DOHH2 (cell line): ENCODE results near the gene ABCA4.

Experiments used
- EZH2phosphoT487 ChIP-seq: fragments of 200-600 bp; sonication (generic); IDR thresholded peaks from 2 replicates; pipeline ENCODE4 v1.6.1; 2017; ENCODE audit warnings: borderline replicate concordance, mild to moderate bottlenecking, antibody characterized with exemption, low read length, moderate library complexity, mixed read lengths
- TF ChIP-seq, protein P1 (sequence below): fragments of 200-600 bp; sonication (generic); IDR thresholded peaks from one replicate; pipeline ENCODE4 v1.5.1; 2014; ENCODE audit warnings: antibody characterized with exemption, mild to moderate bottlenecking, low read depth, low read length; ENCODE audit not compliant: poor library complexity, severe bottlenecking

DNA sequence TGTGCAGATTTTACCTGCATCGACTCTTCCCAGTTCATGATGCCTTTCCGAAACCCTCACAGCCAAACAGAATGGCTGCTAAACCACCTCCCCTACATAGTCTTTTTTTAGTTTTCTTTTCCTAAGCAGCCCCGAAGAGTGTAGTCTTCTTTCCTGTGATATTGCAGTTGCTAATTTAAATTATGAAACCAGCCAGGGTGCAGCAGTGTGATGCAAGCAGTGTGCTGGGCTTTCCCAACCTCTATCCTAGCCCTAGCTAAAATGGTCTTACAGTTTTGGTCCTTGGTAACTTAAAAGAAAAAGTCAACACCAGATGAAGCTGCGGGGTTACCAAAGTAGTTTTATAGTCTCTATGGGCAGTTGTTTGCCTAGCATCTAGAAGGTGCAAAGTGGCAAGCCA lies 129.7 kb downstream of the ABCA4 start:
- TF ChIP-seq, protein P1, sequence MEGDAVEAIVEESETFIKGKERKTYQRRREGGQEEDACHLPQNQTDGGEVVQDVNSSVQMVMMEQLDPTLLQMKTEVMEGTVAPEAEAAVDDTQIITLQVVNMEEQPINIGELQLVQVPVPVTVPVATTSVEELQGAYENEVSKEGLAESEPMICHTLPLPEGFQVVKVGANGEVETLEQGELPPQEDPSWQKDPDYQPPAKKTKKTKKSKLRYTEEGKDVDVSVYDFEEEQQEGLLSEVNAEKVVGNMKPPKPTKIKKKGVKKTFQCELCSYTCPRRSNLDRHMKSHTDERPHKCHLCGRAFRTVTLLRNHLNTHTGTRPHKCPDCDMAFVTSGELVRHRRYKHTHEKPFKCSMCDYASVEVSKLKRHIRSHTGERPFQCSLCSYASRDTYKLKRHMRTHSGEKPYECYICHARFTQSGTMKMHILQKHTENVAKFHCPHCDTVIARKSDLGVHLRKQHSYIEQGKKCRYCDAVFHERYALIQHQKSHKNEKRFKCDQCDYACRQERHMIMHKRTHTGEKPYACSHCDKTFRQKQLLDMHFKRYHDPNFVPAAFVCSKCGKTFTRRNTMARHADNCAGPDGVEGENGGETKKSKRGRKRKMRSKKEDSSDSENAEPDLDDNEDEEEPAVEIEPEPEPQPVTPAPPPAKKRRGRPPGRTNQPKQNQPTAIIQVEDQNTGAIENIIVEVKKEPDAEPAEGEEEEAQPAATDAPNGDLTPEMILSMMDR, result no peak
- TF ChIP-seq EZH2phosphoT487, result no peak
